Natural killer cell (primary cell): ENCODE measurements around the gene RTL10. TPM values are rescaled to one million over a fixed set of nuclear protein-coding genes. Genes with fewer than 3 reads are reported as not detected.

ENCODE experiments used
- ATAC-seq, 3 donors: fragments of 150-1000 bp in 2 of 3; fragments of 200-7000 bp in 1 of 3; cut with Tn5 transposase; 1 replicate in 1 of 3; 2 replicates in 2 of 3; pipeline ENCODE4 v1.10.0; 2021; ENCODE audit warnings: mild to moderate bottlenecking in 2 of 3, moderate library complexity in 2 of 3
- DNase-seq, 2 donors: peaks; one replicate each; pipeline versions ENCODE4 v3.0.0 to v3.0.0-alpha.2; 2013 to 2021; ENCODE audit warnings: mixed read lengths in 1 of 2
- H3K27ac ChIP-seq: one replicate; pipeline ENCODE4 v1.5.1; 2013; ENCODE audit warnings: mild to moderate bottlenecking, low read length
- H3K27me3 ChIP-seq: one replicate; pipeline ENCODE4 v1.6.1; 2013; ENCODE audit warnings: low read length; ENCODE audit not compliant: control insufficient read depth, insufficient read depth
- H3K36me3 ChIP-seq: one replicate; pipeline ENCODE4 v1.6.1; 2013; ENCODE audit warnings: low read length; ENCODE audit not compliant: control insufficient read depth, insufficient read depth
- H3K4me1 ChIP-seq: one replicate; pipeline ENCODE4 v1.6.1; 2013; ENCODE audit warnings: low read length; ENCODE audit not compliant: control insufficient read depth, insufficient read depth
- H3K4me3 ChIP-seq: one replicate; pipeline ENCODE4 v1.5.1; 2013; ENCODE audit warnings: low read length
- H3K9me3 ChIP-seq: one replicate; pipeline ENCODE4 v1.6.1; 2013; ENCODE audit warnings: low read length; ENCODE audit not compliant: control insufficient read depth, insufficient read depth
- H3K27ac Mint-ChIP-seq, 2 donors: one replicate each; pipeline ENCODE4 v1.8.0; 2022; ENCODE audit warnings: mild to moderate bottlenecking in 2 of 2, mixed read lengths in 2 of 2, moderate library complexity in 1 of 2
- H3K27me3 Mint-ChIP-seq, 2 donors: one replicate each; pipeline ENCODE4 v1.8.0; 2022; ENCODE audit warnings: low read depth in 2 of 2, mixed read lengths in 2 of 2
- H3K36me3 Mint-ChIP-seq: one replicate; pipeline ENCODE4 v1.8.0; 2022; ENCODE audit warnings: mixed read lengths
- H3K4me1 Mint-ChIP-seq, 2 donors: one replicate each; pipeline ENCODE4 v1.8.0; 2022; ENCODE audit warnings: mixed read lengths in 2 of 2
- H3K4me3 Mint-ChIP-seq: one replicate; pipeline ENCODE4 v1.8.0; 2022; ENCODE audit warnings: mild to moderate bottlenecking, moderate library complexity, mixed read lengths
- H3K9me3 Mint-ChIP-seq, 2 donors: one replicate each; pipeline ENCODE4 v1.8.0; 2022; ENCODE audit warnings: mixed read lengths in 2 of 2
- WGBS: methylation state at CpG from one replicate; pipeline ENCODE4 v1.1.7; 2013; ENCODE audit warnings: missing lambda C conversion rate; ENCODE audit not compliant: insufficient coverage; 5-methylcytosine and 5-hydroxymethylcytosine counted together
- intact Hi-C: fragments of 100-400 bp; cut with micrococcal nuclease; formaldehyde crosslinking; loops from one replicate; pipeline ENCODE4 v1.14.2; 2022
- total RNA-seq, 4 donors: library from RNA; stranded (reverse); fragments of 120-200 nt in 1 of 4; gene quantifications; one replicate each; pipeline versions ENCODE4 v1.2.3 to v1.2.4, GENCODE V29; 2013 to 2022
- TF ChIP-seq, protein P1 (sequence below): fragments of 200-600 bp; IDR thresholded peaks from one replicate; pipeline ENCODE4 v1.8.0; 2022; ENCODE audit warnings: antibody characterized with exemption

The RTL10 gene
- total RNA-seq, 3 donors from 2014 or later (not counting 1 experiment from before 2014, with no cell fraction given): 6.4 to 12.5 (median 11.7) TPM

DNA sequence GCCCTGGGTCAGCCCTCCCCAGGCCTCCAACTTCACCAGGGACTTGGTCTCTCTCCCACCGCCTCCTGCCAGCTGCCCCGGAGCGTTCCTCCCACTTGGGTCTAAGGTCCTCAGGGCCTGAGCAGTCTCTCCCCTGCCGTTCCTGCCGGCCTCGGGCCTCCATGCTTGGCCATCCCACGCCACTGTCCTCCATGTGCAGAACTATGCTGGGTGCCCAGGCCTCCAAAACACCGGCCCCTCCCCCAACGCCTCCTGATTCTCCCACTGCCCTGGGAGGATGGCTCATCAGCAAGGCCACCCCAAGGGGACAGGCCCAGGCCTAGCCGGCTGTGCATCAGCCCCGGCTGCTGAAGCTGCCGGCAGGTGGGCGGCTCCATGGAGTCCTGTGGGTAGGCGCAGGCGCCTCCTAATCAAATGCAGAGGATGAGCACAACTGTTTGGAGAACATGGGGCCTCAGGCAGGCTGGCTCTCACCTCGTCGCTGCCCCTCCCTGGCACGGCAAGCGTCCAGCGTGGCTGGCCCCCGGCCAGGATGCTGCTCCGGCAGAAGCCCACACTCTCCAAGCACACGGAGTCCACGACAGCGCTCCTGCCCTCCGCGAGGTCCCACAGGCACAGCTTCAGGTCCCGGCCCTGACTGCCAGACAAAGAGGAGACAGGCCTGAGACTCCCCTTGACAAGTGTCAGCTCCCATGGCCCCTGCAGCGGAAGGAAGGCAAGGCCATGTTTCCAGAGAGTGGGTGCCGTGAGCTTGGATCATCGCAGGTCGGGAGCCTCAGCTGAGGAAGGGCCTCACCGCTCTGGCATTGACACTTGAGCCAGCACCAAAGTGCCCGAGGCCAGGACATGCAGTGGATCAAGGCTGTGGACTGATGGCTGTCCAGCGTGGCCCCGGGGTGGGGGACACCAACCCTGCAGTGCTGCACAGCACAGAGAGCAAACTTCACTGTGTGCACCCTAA lies 42.6 kb downstream of the RTL10 start:
- Histone ChIP-seq H3K9me3 (no peaks in the 10 kb centered on the region), H3K27ac (no peak overlapping the region), H3K4me1 (peaks cover 11% of the 10 kb centered on the region), H3K27me3 (no peaks in the 10 kb centered on the region), H3K4me3 (no peak overlapping the region), H3K36me3 (no peaks in the 10 kb centered on the region)
- no peak overlapping the region for H3K4me3 Mint-ChIP-seq
- WGBS: 96% methylated on average over 36 of the region's 36 CpGs
- H3K27me3 Mint-ChIP-seq: no peaks in the 10 kb centered on the region
- peak in 1 of 2 donors; percentile 6 for DNase-seq
- TF ChIP-seq, protein P1, sequence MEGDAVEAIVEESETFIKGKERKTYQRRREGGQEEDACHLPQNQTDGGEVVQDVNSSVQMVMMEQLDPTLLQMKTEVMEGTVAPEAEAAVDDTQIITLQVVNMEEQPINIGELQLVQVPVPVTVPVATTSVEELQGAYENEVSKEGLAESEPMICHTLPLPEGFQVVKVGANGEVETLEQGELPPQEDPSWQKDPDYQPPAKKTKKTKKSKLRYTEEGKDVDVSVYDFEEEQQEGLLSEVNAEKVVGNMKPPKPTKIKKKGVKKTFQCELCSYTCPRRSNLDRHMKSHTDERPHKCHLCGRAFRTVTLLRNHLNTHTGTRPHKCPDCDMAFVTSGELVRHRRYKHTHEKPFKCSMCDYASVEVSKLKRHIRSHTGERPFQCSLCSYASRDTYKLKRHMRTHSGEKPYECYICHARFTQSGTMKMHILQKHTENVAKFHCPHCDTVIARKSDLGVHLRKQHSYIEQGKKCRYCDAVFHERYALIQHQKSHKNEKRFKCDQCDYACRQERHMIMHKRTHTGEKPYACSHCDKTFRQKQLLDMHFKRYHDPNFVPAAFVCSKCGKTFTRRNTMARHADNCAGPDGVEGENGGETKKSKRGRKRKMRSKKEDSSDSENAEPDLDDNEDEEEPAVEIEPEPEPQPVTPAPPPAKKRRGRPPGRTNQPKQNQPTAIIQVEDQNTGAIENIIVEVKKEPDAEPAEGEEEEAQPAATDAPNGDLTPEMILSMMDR: no peak
- intact Hi-C loops: no loop called here
- no peaks in the 10 kb centered on the region for H3K36me3 Mint-ChIP-seq
- no peaks in the 10 kb centered on the region for H3K9me3 Mint-ChIP-seq
- no peak overlapping the region for H3K27ac Mint-ChIP-seq
- H3K4me1 Mint-ChIP-seq: peaks cover 0 to 19% of the 10 kb centered on the region in 2 donors
- ATAC-seq: no peak

DNA sequence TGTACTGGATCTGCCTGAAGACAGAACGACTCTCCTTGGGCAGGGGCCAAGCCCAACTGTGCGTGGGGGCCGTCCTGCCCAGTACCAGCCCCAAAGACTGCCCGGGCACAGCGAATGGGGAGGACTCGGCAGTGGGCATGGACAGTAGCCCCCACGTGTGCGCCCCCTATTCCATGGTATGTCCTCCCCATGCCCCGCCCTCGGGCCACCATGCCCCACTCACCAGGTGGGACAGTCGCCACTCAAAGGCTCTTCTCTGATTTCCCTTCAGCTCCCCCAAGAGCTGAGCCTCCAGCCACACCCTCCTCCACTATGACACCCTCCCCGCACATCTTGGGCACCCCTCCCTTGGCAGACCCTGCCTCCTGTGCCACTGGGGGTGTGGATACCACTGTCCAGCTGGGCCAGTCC lies 43.5 kb downstream of the RTL10 start:
- H3K9me3 Mint-ChIP-seq: no peaks in the 10 kb centered on the region
- no peak overlapping the region for H3K4me3 Mint-ChIP-seq
- TF ChIP-seq, protein P1: no peak
- no peaks in the 10 kb centered on the region for H3K9me3 ChIP-seq
- no peak overlapping the region for H3K27ac ChIP-seq
- intact Hi-C loops: no loop called here
- no peaks in the 10 kb centered on the region for H3K36me3 ChIP-seq
- H3K27ac Mint-ChIP-seq: no peak overlapping the region
- H3K27me3 Mint-ChIP-seq: no peaks in the 10 kb centered on the region
- WGBS: 96% methylated on average over 12 of the region's 12 CpGs
- H3K4me1 ChIP-seq: peaks cover 11% of the 10 kb centered on the region
- ATAC-seq: no peak
- DNase-seq: no peak
- H3K4me3 ChIP-seq: no peak overlapping the region
- no peaks in the 10 kb centered on the region for H3K27me3 ChIP-seq
- no peaks in the 10 kb centered on the region for H3K36me3 Mint-ChIP-seq
- H3K4me1 Mint-ChIP-seq: peaks cover 0 to 17% of the 10 kb centered on the region in 2 donors

DNA sequence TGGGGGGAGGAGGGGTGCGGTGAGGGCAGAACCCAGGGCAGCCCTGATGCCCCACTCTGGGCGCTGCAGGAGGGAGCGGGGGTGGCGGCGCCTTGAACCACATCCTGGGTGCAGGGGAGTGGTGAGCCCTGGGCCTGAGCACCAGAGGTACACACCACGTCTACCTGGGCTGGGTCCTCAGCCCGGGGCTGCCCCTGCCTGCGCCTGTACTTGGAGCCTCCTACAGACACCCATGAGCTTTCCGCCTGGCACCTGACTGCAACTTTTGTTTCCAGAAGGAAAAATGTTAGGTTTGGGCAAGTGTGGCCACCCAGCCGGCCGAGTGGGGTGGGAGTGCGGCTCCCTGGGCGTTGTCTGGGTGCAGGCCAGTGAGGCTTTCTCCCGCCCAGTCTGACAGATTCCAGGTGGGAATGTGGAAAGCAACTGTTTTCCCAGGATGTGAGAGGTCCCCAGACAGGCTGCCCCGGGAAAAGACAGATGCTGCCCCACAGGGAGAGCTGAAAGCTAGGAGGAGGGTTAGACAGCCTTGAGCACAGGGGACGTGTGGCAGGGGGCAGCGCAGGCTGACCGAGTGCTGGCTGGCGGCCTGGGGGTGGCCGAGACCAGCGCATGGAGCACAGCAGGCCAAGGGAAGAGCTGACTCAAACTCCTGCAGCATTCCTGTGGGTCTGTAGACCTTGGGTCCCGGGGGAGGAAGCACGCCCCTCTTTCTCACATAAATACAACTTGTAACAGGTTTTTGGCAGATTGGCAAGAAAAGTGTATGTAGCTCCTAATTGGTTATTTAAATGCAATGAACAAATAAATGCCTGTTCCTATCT lies 44.1 kb downstream of the RTL10 start:
- intact Hi-C loops: no loop called here
- TF ChIP-seq, protein P1: no peak
- ATAC-seq (peak in 1 of 3 donors; percentile 65), DNase-seq (peak in 1 of 2 donors; percentile 34)
- no peaks in the 10 kb centered on the region for H3K36me3 Mint-ChIP-seq
- peaks cover 11% of the 10 kb centered on the region for H3K4me1 ChIP-seq
- H3K4me1 Mint-ChIP-seq: peaks cover 0 to 13% of the 10 kb centered on the region in 2 donors
- H3K9me3 Mint-ChIP-seq: no peaks in the 10 kb centered on the region
- no peak overlapping the region for H3K27ac Mint-ChIP-seq
- no peak overlapping the region for H3K4me3 ChIP-seq
- peak overlapping the region; percentile 6 for H3K4me3 Mint-ChIP-seq
- H3K27ac ChIP-seq: no peak overlapping the region
- H3K27me3 Mint-ChIP-seq: no peaks in the 10 kb centered on the region
- 78% methylated on average over 21 of the region's 23 CpGs for WGBS
- no peaks in the 10 kb centered on the region for H3K27me3 ChIP-seq
- no peaks in the 10 kb centered on the region for H3K36me3 ChIP-seq
- no peaks in the 10 kb centered on the region for H3K9me3 ChIP-seq
